Mammary epithelial cell (primary cell): ENCODE data around the gene INTS15.

Experiments
- EZH2 ChIP-seq: IDR thresholded peaks from 2 replicates; pipeline ENCODE4 v1.6.1; 2012; ENCODE audit warnings: low read length, inconsistent platforms, borderline replicate concordance
- TF ChIP-seq, protein P1 (sequence below), 2 donors: IDR thresholded peaks in 1 of 2; conservative IDR thresholded peaks in 1 of 2; 2 replicates each; pipeline ENCODE4 v1.5.1; 2011 to 2012; ENCODE audit warnings: inconsistent platforms in 2 of 2, low read length in 2 of 2, mild to moderate bottlenecking in 2 of 2, control low read depth in 1 of 2, low read depth in 1 of 2; ENCODE audit not compliant: insufficient read depth in 1 of 2; ENCODE audit errors: extremely low read depth in 1 of 2

DNA sequence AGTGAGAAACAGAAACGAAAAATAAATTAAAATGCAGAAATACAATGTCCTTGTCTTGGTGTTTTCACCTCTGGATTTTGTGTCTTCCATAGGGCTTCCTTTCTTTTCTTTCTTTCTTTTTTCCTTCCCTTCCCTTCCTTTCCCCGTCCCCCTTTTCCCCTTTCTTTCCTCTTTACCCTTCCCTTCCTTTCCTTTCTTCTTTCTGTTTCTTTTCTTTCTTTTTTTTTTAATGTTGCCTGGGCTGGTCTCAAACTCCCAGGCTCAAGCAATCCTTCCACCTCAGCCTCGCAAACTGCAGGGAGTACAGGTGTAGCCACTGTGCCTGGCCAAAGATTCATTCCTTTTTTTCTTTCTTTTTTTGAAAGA is 34.4 kb downstream of the INTS15 start:
- TF ChIP-seq, protein P1, sequence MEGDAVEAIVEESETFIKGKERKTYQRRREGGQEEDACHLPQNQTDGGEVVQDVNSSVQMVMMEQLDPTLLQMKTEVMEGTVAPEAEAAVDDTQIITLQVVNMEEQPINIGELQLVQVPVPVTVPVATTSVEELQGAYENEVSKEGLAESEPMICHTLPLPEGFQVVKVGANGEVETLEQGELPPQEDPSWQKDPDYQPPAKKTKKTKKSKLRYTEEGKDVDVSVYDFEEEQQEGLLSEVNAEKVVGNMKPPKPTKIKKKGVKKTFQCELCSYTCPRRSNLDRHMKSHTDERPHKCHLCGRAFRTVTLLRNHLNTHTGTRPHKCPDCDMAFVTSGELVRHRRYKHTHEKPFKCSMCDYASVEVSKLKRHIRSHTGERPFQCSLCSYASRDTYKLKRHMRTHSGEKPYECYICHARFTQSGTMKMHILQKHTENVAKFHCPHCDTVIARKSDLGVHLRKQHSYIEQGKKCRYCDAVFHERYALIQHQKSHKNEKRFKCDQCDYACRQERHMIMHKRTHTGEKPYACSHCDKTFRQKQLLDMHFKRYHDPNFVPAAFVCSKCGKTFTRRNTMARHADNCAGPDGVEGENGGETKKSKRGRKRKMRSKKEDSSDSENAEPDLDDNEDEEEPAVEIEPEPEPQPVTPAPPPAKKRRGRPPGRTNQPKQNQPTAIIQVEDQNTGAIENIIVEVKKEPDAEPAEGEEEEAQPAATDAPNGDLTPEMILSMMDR (conservative IDR thresholded peaks at IDR 0.05 in 1 of 2, IDR thresholded peaks at IDR 0.05 in 1 of 2; ENCODE audit: extremely low read depth in 1 of 2, insufficient read depth in 1 of 2, low read depth in 1 of 2, low read length in 2 of 2), result no peak
- no peak for TF ChIP-seq EZH2
